HCT116 (cell line): ENCODE data around the gene B3GNT5. TPM values are rescaled to one million over a fixed set of nuclear protein-coding genes. Genes with fewer than 3 reads are reported as not detected.

Experiments
- ATAC-seq: fragments of 200-7000 bp; cut with Tn5 transposase; 2 replicates; pipeline ENCODE4 v1.9.1; 2020; ENCODE audit warnings: mild to moderate bottlenecking, moderate library complexity
- BruUV-seq: library from RNA; stranded (reverse); fragments of 400-500 nt; replicated peaks from 2 replicates; lab custom pipeline; 2021; lab: Mats Ljungman, UMichigan
- CTCF ChIA-PET: fragments of 300-600 bp; sonication (Branson Sonifier 250); formaldehyde crosslinking; loops from one replicate; lab custom pipeline; 2021; ENCODE audit warnings: antibody characterized with exemption; lab: Charles Lee
- POLR2A ChIA-PET: fragments of 300-600, 350-600 bp; sonication (Branson Sonifier 250); formaldehyde crosslinking; loops from one replicate; lab custom pipeline; 2021; ENCODE audit warnings: antibody characterized with exemption; lab: Charles Lee
- RAD21 ChIA-PET, 2 experiments: fragments of 300-600 bp; sonication (Branson Sonifier 250); formaldehyde crosslinking; loops; one replicate each; lab custom pipeline; 2023; ENCODE audit warnings: low total read pairs in 2 of 2; ENCODE audit not compliant: uncharacterized antibody in 2 of 2, unreplicated experiment in 2 of 2, low non-redundant PET in 1 of 2; lab: Charles Lee
- DNase-seq: peaks from one replicate; pipeline ENCODE4 v3.0.0-alpha.2; 2010; ENCODE audit warnings: low read depth, low spot score
- H2AFZ ChIP-seq: fragments of 200-600 bp; shearing (Covaris generic), sonication (generic); 2 replicates; pipeline ENCODE4 v1.6.1; 2017; ENCODE audit warnings: low read depth, mixed run types, mixed read lengths, antibody characterized with exemption, low read length; ENCODE audit not compliant: poor library complexity, severe bottlenecking
- H3K27ac ChIP-seq: 2 replicates; pipeline ENCODE4 v1.5.1; 2012; ENCODE audit warnings: low read depth, low read length
- H3K27me3 ChIP-seq: fragments of 200-600 bp; sonication (generic); 2 replicates; pipeline ENCODE4 v1.6.1; 2016; ENCODE audit warnings: mixed run types, low read length, mixed read lengths; ENCODE audit not compliant: insufficient read depth
- H3K36me3 ChIP-seq, 2 experiments: fragments of 200-500 bp in 1 of 2; fragments of 200-600 bp in 1 of 2; sonication (Bioruptor generic) in 1 of 2; sonication (generic) in 1 of 2; 2 replicates each; pipeline versions ENCODE4 v1.5.1 to v1.6.1; 2014 to 2016; ENCODE audit warnings: low read length in 2 of 2, inconsistent platforms in 1 of 2, mixed read lengths in 1 of 2, mixed run types in 1 of 2; ENCODE audit not compliant: insufficient read depth in 2 of 2, control insufficient read depth in 1 of 2
- H3K4me1 ChIP-seq, 2 experiments: fragments of 200-600 bp in 1 of 2; sonication (generic) in 1 of 2; 2 replicates each; pipeline versions ENCODE4 v1.5.1 to v1.6.1; 2012 to 2017; ENCODE audit warnings: low read length in 2 of 2, inconsistent platforms in 1 of 2, mild to moderate bottlenecking in 1 of 2, mixed read lengths in 1 of 2, mixed run types in 1 of 2, moderate library complexity in 1 of 2; ENCODE audit not compliant: insufficient read depth in 2 of 2, control insufficient read depth in 1 of 2
- H3K4me2 ChIP-seq: fragments of 200-600 bp; sonication (generic); 2 replicates; pipeline ENCODE4 v1.6.1; 2017; ENCODE audit warnings: mixed run types, low read length, mixed read lengths
- H3K4me3 ChIP-seq, 2 experiments: fragments of 200-600 bp in 1 of 2; sonication (generic) in 1 of 2; replicated peaks in 1 of 2; 2 replicates each; pipeline ENCODE4 v1.5.1; 2011 to 2016; ENCODE audit warnings: low read length in 2 of 2, control low read depth in 1 of 2, low read depth in 1 of 2, mild to moderate bottlenecking in 1 of 2, mixed read lengths in 1 of 2, mixed run types in 1 of 2
- H3K79me2 ChIP-seq: fragments of 200-600 bp; sonication (generic); 2 replicates; pipeline ENCODE4 v1.6.1; 2017; ENCODE audit warnings: mild to moderate bottlenecking, mixed run types, low read length, moderate library complexity, mixed read lengths; ENCODE audit not compliant: insufficient read depth
- H3K9ac ChIP-seq: fragments of 200-600 bp; sonication (generic); 2 replicates; pipeline ENCODE4 v1.6.1; 2016; ENCODE audit warnings: low read length, mixed read lengths
- H3K9me2 ChIP-seq: fragments of 200-600 bp; sonication (generic), shearing (Covaris generic); 2 replicates; pipeline ENCODE4 v1.6.1; 2017; ENCODE audit warnings: mixed run types, mild to moderate bottlenecking, moderate library complexity; ENCODE audit not compliant: insufficient read depth
- H3K9me3 ChIP-seq, 2 experiments: fragments of 200-500 bp in 1 of 2; fragments of 200-600 bp in 1 of 2; sonication (Bioruptor generic) in 1 of 2; sonication (generic) in 1 of 2; 2 replicates each; pipeline ENCODE4 v1.6.1; 2014 to 2017; ENCODE audit warnings: low read length in 2 of 2, mixed read lengths in 2 of 2, inconsistent platforms in 1 of 2, low read depth in 1 of 2, mild to moderate bottlenecking in 1 of 2, mixed run types in 1 of 2, moderate library complexity in 1 of 2; ENCODE audit not compliant: control insufficient read depth in 1 of 2, insufficient read depth in 1 of 2
- H4K20me1 ChIP-seq: fragments of 200-600 bp; sonication (generic), shearing (Covaris generic); 2 replicates; pipeline ENCODE4 v1.6.1; 2017; ENCODE audit warnings: mixed run types, mild to moderate bottlenecking, moderate library complexity; ENCODE audit not compliant: insufficient read depth
- POLR2A ChIP-seq: IDR thresholded peaks from 2 replicates; pipeline ENCODE4 v1.7.0; 2011; ENCODE audit warnings: borderline replicate concordance; ENCODE audit not compliant: insufficient read depth, insufficient read length; ENCODE audit errors: extremely low read depth
- POLR2AphosphoS5 ChIP-seq: IDR thresholded peaks from 2 replicates; pipeline ENCODE4 v1.6.1; 2011; ENCODE audit warnings: mild to moderate bottlenecking, low read depth, low read length, moderate library complexity
- ZFX ChIP-seq: fragments of 450-650 bp; IDR thresholded peaks from 2 replicates; pipeline ENCODE4 v1.6.1; 2017
- ZNF274 ChIP-seq: fragments of 200-500 bp; sonication (Bioruptor generic); IDR thresholded peaks from 2 replicates; pipeline ENCODE4 v1.6.1; 2014; ENCODE audit warnings: mild to moderate bottlenecking, low read depth, low read length, inconsistent platforms
- intact Hi-C: fragments of 100-400 bp; cut with micrococcal nuclease; formaldehyde crosslinking; loops from 2 replicates; pipeline ENCODE4 v1.10.0; 2022
- total RNA-seq: library from RNA; stranded (reverse); gene quantifications from one replicate; pipeline ENCODE4 v1.2.1, GENCODE V29; 2021; ENCODE audit not compliant: unreplicated experiment

Gene B3GNT5
- total RNA-seq, 1 experiment from 2014 or later: 25.3 TPM

GRCh38 chr3:183211352-183211751 lies 41.7 kb upstream of the B3GNT5 start:
- Histone ChIP-seq H3K79me2 (no peaks in the 10 kb centered on the region), H3K9me3 (no peaks in the 10 kb centered on the region), H3K36me3 (no peaks in the 10 kb centered on the region), H4K20me1 (no peaks in the 10 kb centered on the region)
- ChIA-PET POLR2A (no interaction called here), CTCF (no interaction called here)
- DNase-seq: no peak
- TF ChIP-seq ZNF274 (no peak), ZFX (no peak), POLR2AphosphoS5 (no peak)
- TF ChIP-seq, all 23 proteins: peak for 0
- H3K27ac ChIP-seq: no peak overlapping the region
- intact Hi-C loops: no loop called here
- H3K4me2 ChIP-seq: no peak overlapping the region
- RAD21 ChIA-PET: no interaction called here
- peaks cover 0 to 12% of the 10 kb centered on the region in 2 experiments; a peak in 1 of 4 replicates for H3K4me1 ChIP-seq
- H2AFZ ChIP-seq: no peak overlapping the region
- no peak overlapping the region for H3K9ac ChIP-seq
- H3K9me2 ChIP-seq: no peaks in the 10 kb centered on the region
- no peaks in the 10 kb centered on the region for H3K27me3 ChIP-seq
- ATAC-seq: no peak
- H3K4me3 ChIP-seq: no peak overlapping the region
- no TSS peak for BruUV-seq

- intact Hi-C loops: no loop called here
- no peak for DNase-seq
- BruUV-seq: no TSS peak
- Histone ChIP-seq H3K4me1 (peaks cover 0 to 12% of the 10 kb centered on the region in 2 experiments; a peak in 1 of 4 replicates), H3K4me3 (no peak overlapping the region), H3K27ac (no peak overlapping the region), H3K9ac (no peak overlapping the region), H3K9me3 (no peaks in the 10 kb centered on the region), H3K9me2 (no peaks in the 10 kb centered on the region), H3K79me2 (no peaks in the 10 kb centered on the region), H3K36me3 (no peaks in the 10 kb centered on the region), H2AFZ (no peak overlapping the region), H3K4me2 (no peak overlapping the region), H3K27me3 (no peaks in the 10 kb centered on the region), H4K20me1 (no peaks in the 10 kb centered on the region)
- ChIA-PET RAD21 (no interaction called here), POLR2A (no interaction called here), CTCF (no interaction called here)
- no peak for TF ChIP-seq POLR2A
- no peak for ATAC-seq
Measured at GRCh38 chr3:183212096-183212495, 41.0 kb upstream of the B3GNT5 start.
